Renal cortical epithelial cell (primary cell): ENCODE data around the gene CEP170. TPM values are rescaled to one million over a fixed set of nuclear protein-coding genes. Genes with fewer than 3 reads are reported as not detected.
"Not testable (repeated sequence)": the region's sequence is repeated elsewhere in the genome, so short reads cannot be mapped to it uniquely, and the experiment has no call there.

ENCODE experiments used
- DNase-seq: peaks from one replicate; pipeline ENCODE4 v3.0.0-alpha.2; 2011; ENCODE audit warnings: low read depth
- total RNA-seq: library from RNA; depleted of rRNA; stranded (reverse); fragments of >200 nt; gene quantifications from 2 replicates; pipeline ENCODE4 v1.2.3, GENCODE V29; 2014

The CEP170 gene
- total RNA-seq, 1 donor from 2014 or later = 76.9 TPM

DNA sequence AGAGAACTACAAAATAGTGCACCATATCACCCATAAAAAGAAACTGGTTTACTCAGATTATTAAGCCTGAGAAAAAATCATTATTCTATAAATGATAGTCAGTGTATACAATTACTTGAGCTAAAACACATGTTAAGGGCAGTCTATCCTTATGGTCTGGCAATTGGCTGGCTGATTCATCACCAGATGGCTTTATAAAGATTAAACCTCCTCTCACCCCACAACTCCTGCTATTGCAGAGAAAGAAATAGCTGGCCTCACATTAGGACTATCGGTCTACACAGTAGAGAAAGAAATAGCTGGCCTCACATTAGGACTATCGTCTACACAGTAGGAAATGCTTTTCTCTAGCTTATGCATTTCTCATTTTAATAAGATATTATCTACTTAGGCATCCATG, 21.2 kb downstream of the CEP170 start:
- DNase-seq = no peak

DNA sequence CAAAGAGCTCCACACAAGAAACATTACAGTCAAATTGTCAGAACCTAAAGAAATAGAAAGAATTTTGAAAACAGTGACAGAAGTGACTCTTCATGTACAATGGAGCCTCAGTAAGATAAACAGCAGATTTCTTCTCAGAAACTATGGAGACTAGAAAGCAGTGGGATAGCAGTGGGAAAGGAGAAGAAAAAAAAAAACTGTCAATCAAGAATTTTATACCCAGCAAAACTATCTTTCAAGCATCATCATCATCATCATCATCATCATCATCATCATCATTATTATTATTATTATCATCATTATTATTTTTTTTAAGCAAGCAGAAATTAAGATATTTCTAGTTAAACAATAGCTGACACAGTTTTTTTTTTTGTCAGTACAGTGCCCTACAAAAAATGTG, 24.2 kb downstream of the CEP170 start:
- peak; percentile 74 for DNase-seq

DNA sequence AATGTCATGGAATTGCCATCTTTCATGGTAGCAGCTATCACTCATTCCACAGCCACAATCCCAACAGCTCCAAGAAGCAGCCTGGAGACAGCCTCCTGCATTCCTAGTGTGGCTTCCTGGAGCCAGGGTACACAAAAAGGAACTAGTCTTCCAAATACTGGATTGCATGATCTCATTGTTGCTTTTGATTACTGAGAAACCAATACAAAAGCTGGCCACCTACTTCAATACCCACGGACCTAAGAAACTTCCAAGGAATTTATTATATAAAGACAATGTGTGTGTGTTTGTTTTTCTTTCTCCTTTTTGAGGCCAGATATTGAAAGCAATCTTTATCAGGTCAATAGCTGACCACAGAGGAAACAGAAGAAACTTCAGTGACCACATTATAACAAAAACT, 25.6 kb downstream of the CEP170 start:
- no peak for DNase-seq

DNA sequence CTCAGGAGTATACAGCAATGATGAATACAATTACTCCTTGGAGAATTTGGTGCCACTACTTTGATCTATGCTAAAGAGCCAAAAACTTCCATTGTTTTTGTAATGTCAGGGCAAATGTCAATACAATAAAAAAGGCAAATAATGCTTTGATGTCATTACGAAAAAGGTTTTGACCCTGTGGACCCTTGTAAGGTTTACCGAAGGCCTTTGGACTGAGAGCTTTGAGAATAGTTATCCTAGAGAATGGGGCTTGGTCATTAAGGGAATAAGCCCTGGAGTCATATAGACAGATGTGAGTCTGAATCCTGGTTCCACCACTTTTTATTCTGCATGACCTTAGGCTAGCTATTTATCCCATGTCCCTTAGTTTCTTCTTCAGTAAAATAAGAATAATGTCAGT, 27.5 kb downstream of the CEP170 start:
- DNase-seq = no peak

GRCh38 chr1:243218059-243218458, 37.0 kb downstream of the CEP170 start:
- DNase-seq = no peak

- DNase-seq = no peak
Observed at GRCh38 chr1:243217349-243217748, 37.7 kb downstream of the CEP170 start.

DNA sequence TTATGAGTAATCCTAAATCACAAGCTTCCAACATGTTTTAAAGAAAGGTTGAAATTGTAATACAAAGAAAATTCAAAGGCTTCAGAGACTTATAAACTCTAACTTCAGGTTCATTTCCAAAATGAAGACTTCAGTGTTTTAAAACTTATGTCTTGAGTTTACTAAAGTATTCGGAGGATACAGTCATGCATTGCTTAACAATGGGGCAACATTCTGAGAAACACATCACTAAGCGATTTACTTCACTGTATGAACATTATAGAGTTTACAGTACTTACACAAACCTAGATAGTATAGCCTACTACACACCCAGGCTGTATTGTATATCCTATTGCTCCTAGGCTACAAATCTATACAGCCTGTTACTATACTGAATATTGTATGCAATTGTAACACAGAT, 38.3 kb downstream of the CEP170 start:
- no peak for DNase-seq

- DNase-seq = not testable (repeated sequence)
Observed at GRCh38 chr1:243215276-243215875, 39.7 kb downstream of the CEP170 start.

- DNase-seq = peak; percentile 45
Observed at GRCh38 chr1:243213045-243213787, 41.9 kb downstream of the CEP170 start.

GRCh38 chr1:243211984-243212383, 43.1 kb downstream of the CEP170 start:
- not testable (repeated sequence) for DNase-seq

GRCh38 chr1:243205026-243205501, 50.0 kb downstream of the CEP170 start:
- peak; percentile 86 for DNase-seq

GRCh38 chr1:243204336-243204735, 50.7 kb downstream of the CEP170 start:
- DNase-seq = not testable (repeated sequence)

DNA sequence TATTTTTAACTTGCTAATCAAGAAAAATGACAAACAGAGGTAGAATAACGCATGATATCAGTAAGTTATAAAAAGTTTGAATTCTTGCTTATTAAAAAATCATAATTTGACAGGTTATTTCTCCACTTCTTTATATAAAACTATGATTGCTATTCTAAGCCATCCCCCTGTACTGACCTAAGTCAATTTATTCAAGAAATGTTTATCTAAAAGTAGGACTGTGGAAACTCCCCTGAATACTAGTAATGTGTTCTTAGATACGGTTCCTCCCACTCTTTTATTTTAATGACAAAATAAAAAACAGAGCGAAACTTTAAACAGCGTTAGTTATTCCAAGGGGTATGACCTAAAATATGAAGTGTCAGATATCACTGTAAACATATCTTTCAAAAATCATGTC, 51.9 kb downstream of the CEP170 start:
- DNase-seq = not testable (repeated sequence)

GRCh38 chr1:243201316-243201715, 53.8 kb downstream of the CEP170 start:
- DNase-seq = not testable (repeated sequence)

DNA sequence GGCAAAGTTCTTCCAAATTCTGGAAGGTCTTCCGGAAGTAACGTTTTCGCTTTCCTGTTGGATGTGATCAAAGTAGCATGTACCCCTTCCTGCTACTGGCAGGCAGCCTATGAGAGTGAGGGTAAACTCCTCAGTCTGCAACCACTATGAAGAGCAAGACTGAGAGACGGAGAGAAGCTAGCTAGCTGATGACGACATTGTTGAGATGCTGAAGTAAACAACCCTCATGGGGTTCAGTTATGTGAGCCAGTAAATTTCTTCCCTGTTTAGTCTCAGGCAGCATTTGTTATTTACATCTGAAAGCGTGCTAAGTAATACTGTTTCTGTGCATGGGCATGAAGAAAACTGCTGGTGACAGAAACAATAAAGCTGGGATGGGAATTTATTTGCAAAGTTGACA, 57.6 kb downstream of the CEP170 start:
- DNase-seq = not testable (repeated sequence)

DNA sequence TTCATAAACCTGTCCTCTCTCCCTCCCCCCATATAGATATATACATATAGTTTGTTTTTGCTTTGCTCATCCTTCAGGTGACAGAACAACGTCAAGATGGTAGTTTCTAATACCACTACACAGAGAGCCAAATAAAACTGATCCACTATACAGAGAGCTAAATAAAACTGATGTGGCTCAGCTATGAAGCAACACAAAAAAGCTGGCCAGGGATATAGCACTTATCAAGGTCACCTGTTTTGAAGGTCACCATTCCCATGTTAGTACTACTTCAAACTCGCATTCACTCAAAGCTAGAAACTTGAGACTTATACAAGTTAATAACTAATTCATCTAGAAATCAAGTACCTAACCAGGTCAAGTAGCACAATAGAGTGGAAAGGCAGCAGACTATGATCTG, 61.8 kb downstream of the CEP170 start:
- DNase-seq = not testable (repeated sequence)

DNA sequence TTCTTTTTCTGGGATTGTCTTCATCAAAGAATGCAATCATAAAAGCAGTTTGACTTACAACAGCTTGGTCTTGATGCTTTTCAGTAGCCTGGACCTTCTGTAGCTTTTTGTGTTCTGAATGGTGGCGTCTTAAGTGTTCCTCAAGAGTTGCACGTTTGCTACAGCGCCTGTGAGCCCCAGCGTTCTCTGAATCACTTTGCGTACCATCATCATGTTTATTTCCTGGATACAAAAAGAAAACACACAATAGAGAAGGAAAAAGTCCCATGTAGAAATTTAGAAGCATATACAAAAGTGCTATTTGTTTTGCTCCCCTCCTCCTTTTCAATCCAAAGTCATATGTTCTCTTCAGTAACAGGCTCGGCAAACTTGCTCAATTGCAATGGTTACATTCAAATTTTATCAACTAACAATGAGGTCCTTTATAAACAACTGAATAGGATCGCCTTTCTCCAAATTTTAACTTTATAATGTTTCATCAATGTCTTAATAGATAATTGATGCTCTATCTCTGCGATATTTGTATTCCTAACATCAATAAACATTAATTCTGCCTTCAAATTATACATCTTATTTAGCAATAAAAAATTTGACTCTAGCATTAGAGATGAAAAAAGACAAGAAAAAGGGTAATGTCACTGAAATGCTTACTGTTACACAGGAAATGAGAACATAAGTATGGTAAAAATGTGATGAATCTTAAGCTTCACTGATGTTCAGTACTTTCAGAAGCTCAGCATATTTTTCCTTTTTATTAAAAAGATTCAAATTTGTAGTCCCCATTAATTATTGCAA, 68.7 kb downstream of the CEP170 start:
- DNase-seq = not testable (repeated sequence)

- DNase-seq = not testable (repeated sequence)
Observed at GRCh38 chr1:243184787-243185186, 70.3 kb downstream of the CEP170 start.

DNA sequence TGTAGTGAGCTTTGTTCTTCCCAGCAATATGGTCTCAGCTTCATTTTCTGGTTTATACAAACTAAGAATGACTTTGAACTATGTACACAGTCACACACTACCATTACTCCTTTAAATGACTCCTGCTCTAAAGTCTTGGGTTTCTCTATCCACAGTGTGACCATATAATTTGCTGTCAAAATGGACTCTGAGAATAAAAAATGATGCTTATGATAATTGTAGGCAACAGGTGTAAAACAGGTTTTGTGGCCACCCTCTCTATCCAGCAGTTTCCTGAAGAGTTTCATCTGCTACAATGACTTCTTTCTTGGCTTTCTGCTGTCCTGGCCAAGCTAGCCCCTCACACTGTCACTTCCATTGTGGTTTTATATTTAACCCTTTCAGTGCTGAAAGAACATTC, 71.4 kb downstream of the CEP170 start:
- DNase-seq = not testable (repeated sequence)

DNA sequence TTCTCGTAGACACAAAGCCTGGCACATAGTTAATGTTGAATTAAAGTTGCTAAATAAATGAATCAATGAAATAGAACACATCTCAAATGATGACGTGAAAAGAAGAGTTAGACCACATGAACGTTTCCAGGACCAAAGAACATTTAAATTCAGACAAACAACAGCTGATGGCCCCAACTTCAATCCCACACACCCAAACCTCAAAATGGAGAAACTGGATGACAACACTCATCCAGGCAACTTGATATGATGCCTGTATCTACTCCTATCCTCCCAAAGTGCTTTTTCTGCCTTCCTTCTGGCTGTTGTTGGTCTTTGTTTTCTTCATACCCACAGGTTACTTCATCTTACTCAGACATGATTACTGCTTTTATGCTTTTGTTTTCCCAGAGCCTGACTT, 71.9 kb downstream of the CEP170 start:
- not testable (repeated sequence) for DNase-seq

DNA sequence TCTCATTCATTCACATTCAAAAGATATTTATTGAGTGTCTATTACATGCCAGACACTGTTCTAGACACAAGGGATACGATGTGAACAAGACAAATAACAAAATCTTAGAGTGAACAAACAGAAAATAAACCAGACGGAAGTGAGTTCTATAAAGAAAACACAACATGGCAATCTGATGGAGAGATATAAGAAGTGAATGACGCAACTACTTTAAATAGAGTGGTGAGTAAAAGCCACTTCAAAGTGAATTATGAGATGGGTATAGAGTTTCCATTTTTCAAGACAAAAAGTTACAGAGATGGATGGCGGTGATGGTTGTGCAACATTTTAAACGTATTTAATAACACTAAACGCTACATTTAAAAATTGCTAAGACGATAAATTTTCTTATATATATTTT, 75.4 kb downstream of the CEP170 start:
- DNase-seq = no peak

DNA sequence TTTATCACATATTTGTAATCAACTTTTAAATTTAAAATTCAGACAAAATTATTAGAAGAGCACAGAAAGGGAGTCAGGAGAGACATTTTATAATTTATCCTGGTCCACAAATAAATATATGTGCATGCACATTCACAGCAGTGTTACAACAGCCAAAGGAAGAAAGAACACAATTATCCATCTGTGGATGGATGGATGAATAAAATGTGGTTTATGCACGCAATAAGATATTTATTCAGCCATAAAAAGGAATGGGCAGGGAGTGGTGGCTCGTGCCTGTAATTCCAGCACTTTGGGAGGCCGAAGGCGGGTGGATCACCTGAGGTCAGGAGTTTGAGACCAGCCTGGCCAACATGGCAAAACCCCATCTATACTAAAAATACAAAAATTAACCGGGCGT, 77.3 kb downstream of the CEP170 start:
- DNase-seq = not testable (repeated sequence)
